Activated CD4-positive, alpha-beta T cell treated with anti-CD3 and anti-CD28 coated beads, Interleukin-2, amount 10 ng/mL, durations not matched to agents 24 days and 14 days (primary cell): Measurements from ENCODE around the gene LPGAT1. TPM values are rescaled to one million over a fixed set of nuclear protein-coding genes. Genes with fewer than 3 reads are reported as not detected.

Source experiments
- DNase-seq: peaks from one replicate; pipeline ENCODE4 v3.0.0; 2022
- H3K27ac Mint-ChIP-seq: one replicate; pipeline ENCODE4 v1.8.0; 2022; ENCODE audit warnings: mild to moderate bottlenecking, mixed read lengths
- H3K27me3 Mint-ChIP-seq: one replicate; pipeline ENCODE4 v1.8.0; 2022; ENCODE audit warnings: mixed read lengths
- H3K36me3 Mint-ChIP-seq: one replicate; pipeline ENCODE4 v1.8.0; 2022; ENCODE audit warnings: low read depth, mild to moderate bottlenecking, mixed read lengths
- H3K4me1 Mint-ChIP-seq: one replicate; pipeline ENCODE4 v1.8.0; 2021; ENCODE audit warnings: mixed read lengths
- H3K4me3 Mint-ChIP-seq: one replicate; pipeline ENCODE4 v1.8.0; 2022; ENCODE audit warnings: mild to moderate bottlenecking, moderate library complexity, mixed read lengths
- H3K9me3 Mint-ChIP-seq: one replicate; pipeline ENCODE4 v1.8.0; 2021; ENCODE audit warnings: mixed read lengths
- intact Hi-C: fragments of 100-400 bp; cut with micrococcal nuclease; formaldehyde crosslinking; loops from one replicate; pipeline ENCODE4 v1.15.1; 2023
- total RNA-seq: library from RNA; stranded (reverse); gene quantifications from 2 replicates; pipeline ENCODE4 v1.2.3, GENCODE V29; 2022

The LPGAT1 gene
- total RNA-seq, 1 donor from 2014 or later: 42.1 TPM

DNA sequence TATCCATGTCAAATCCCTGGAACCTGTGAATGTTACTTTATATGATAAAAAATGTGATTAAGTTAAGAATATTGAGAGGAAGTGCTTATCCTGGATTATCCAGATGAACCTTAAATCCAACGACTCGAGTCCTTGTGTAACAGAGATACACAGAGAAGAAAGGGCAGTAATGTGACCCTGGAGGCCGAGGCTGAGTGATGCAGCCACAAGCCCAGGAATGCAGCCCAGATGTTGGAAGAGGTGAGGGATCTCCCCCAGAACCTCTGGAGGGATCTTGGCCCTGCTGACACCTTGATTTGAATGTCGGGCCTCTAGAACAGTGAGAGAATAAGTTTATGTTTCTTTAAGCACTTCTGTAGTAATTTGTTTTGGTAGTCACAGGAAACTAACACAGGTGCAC lies 18.0 kb downstream of the LPGAT1 start:
- no peaks in the 10 kb centered on the region for H3K27me3 Mint-ChIP-seq
- peaks cover 28% of the 10 kb centered on the region for H3K36me3 Mint-ChIP-seq
- DNase-seq: no peak
- no peak overlapping the region for H3K27ac Mint-ChIP-seq
- peaks cover 1% of the 10 kb centered on the region for H3K4me1 Mint-ChIP-seq
- no peak overlapping the region for H3K4me3 Mint-ChIP-seq
- intact Hi-C loops: no loop called here
- no peaks in the 10 kb centered on the region for H3K9me3 Mint-ChIP-seq

DNA sequence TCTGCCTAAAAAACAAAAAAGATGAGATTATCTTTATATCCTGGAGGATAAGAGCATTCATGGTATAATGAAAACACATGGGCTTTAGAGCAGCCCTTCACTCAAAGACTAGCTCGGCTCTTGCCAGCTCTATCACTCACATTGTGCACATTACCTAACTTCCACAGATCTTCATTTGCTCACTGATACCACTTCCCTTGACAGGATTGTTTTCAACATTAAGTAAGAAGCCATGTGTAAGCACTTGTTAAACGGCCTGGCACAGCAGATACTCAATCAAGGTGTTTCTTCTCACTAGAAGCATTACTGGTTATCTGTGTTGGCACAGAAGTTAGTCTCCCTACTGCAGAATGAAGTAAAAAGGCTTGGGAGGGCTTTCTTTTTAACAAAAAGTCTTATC lies 18.7 kb downstream of the LPGAT1 start:
- Mint-ChIP-seq H3K36me3 (peaks cover 35% of the 10 kb centered on the region), H3K4me3 (no peak overlapping the region)
- intact Hi-C loops: no loop called here

DNA sequence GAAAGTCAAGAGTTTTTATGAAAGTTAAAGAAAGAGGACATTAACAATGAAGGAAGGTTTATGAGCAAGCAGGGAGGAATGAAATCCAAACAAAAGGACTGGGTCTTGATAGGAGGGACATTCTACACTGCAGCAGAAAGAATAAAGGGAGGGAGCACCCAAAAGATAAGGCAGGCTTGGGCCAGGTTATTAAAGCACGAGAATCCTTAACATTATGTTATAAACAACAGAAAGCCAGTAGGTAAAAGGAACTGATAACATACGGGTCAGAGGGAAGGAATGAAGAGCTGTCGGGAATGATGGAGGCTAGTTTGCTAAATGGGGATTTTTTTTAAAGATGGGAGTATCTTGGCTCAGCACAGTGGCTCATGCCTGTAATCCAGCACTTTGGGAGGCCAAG lies 19.4 kb downstream of the LPGAT1 start:
- no peak for DNase-seq
- no peak overlapping the region for H3K27ac Mint-ChIP-seq
- intact Hi-C loops: no loop called here
- no peaks in the 10 kb centered on the region for H3K27me3 Mint-ChIP-seq
- no peaks in the 10 kb centered on the region for H3K9me3 Mint-ChIP-seq
- peaks cover 40% of the 10 kb centered on the region for H3K36me3 Mint-ChIP-seq
- H3K4me1 Mint-ChIP-seq: peaks cover 1% of the 10 kb centered on the region
- no peak overlapping the region for H3K4me3 Mint-ChIP-seq

More for the DNA sequence above, 18.7 kb downstream of the LPGAT1 start:
- no peaks in the 10 kb centered on the region for H3K9me3 Mint-ChIP-seq
- H3K27ac Mint-ChIP-seq: no peak overlapping the region
- peaks cover 1% of the 10 kb centered on the region for H3K4me1 Mint-ChIP-seq
- DNase-seq: no peak
- H3K27me3 Mint-ChIP-seq: no peaks in the 10 kb centered on the region

DNA sequence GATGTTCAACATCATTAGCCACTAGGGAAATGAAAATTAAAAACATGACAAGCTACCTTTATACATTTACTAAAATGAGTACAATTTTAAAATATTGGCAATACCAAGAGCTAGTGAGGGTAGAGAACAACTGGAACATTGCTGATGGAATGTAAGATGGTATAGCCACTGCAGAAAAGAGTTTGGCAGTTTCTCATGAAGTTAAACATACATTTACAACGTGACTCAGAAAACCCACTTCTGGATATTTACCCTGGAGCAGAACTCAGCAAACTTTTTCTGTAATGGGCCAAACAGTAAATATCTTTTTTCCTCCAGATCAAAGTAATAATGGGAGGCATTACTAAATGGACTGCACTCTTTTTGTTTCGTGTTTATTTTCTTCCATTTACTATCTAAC lies 22.1 kb downstream of the LPGAT1 start:
- peaks cover 56% of the 10 kb centered on the region for H3K36me3 Mint-ChIP-seq
- no peaks in the 10 kb centered on the region for H3K9me3 Mint-ChIP-seq
- no peak for DNase-seq
- H3K4me3 Mint-ChIP-seq: no peak overlapping the region
- H3K27me3 Mint-ChIP-seq: no peaks in the 10 kb centered on the region
- H3K4me1 Mint-ChIP-seq: peaks cover 1% of the 10 kb centered on the region
- intact Hi-C loops: no loop called here
- no peak overlapping the region for H3K27ac Mint-ChIP-seq

DNA sequence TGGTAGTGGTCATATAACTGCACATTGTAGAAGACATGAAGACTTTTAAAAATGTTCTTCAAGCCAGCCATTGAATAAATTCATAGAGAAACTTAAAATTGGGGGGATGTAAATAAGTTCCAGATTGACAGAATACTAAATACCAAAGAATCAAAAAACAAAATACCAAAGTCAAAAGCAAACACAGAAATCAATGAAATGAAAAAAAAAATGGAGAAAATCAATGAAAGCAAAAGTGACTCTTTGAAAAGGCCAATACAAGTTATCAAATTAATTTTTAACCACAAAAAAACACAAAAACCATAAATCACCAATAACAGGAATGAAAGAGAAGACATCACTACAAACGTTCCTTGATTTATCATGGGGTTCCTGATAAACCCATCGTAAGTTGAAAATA lies 25.6 kb downstream of the LPGAT1 start:
- intact Hi-C loops: no loop called here
- H3K36me3 Mint-ChIP-seq: peaks cover 64% of the 10 kb centered on the region

DNA sequence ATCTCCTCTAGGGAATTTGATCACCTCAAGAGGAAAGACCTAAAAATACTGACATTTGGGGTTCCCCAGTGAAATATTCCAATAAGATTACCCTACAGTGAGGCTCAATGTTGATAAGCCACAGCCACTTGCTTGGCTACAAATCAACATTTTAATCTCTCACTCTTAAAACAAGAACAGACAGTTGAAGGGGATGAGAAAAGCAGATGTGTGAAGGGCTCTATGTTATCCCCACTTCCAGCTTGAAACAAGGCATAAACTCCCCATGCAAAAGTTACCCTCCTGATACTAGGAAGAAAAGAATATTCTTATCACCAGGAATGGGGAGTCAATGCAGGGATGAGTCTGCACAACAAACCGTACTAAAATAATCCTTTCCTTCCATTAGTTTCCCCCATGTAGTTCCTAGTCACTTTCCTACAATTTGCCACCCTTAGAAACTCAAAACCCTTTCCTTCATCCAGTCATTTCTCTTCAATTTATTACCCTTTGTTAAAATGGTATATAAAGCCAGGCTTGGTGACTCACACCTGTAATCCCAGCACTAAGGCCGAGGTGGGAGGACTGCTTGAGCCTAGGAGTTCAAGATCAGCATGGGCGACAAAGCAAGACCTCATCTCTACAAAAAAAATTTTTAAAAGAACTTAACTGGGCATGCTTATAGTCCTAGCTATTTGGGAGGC lies 29.5 kb downstream of the LPGAT1 start:
- intact Hi-C loops: no loop called here
- Mint-ChIP-seq H3K4me1 (no peaks in the 10 kb centered on the region), H3K9me3 (peaks cover 13% of the 10 kb centered on the region), H3K27ac (no peak overlapping the region), H3K36me3 (peaks cover 45% of the 10 kb centered on the region), H3K27me3 (no peaks in the 10 kb centered on the region), H3K4me3 (no peak overlapping the region)
- DNase-seq: no peak

More for the DNA sequence above, 25.6 kb downstream of the LPGAT1 start:
- Mint-ChIP-seq H3K27ac (no peak overlapping the region), H3K4me1 (no peaks in the 10 kb centered on the region), H3K4me3 (no peak overlapping the region), H3K9me3 (peaks cover 13% of the 10 kb centered on the region), H3K27me3 (no peaks in the 10 kb centered on the region)
- no peak for DNase-seq

DNA sequence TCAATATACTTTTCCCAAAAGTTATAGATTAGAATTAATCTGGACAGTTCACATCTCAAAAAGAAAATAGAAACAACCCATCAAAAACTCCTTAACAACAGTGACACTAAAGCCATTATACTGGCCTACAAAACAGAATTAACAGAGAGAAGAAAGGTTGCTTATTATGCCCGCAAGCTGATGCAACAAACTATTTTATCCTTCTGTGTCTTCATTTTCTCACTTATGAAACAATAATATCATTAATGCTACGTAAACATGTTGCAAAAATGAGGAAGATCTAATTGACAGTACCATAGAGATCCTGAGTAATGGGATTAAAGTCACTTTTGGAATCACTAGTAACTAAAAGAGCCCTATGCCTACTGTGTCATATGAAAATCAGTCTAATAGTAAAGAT lies 32.6 kb downstream of the LPGAT1 start:
- Mint-ChIP-seq H3K4me1 (no peaks in the 10 kb centered on the region), H3K9me3 (peaks cover 13% of the 10 kb centered on the region), H3K4me3 (no peak overlapping the region), H3K27me3 (no peaks in the 10 kb centered on the region), H3K27ac (no peak overlapping the region), H3K36me3 (peaks cover 38% of the 10 kb centered on the region)
- DNase-seq: no peak
- intact Hi-C loops: no loop called here

DNA sequence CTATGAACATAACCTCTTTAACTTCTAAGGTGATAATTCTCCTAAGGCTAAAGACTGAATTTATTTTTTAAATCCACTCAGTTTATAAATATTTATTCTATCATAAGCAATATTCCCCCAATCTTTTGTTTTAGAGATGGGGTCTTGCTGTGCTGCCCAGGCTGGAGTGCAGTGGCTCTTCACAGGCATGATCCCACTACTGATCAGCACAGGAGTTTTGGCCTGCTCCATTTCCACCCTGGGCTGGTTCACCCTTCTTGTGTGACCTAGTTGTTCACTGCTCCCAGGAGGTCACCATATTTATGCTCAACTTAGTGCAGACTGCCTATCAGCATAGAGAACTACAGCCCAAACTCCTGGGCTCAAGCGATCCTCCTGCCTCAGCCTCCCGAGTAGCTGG lies 38.6 kb downstream of the LPGAT1 start:
- H3K9me3 Mint-ChIP-seq: no peaks in the 10 kb centered on the region
- no peak overlapping the region for H3K27ac Mint-ChIP-seq
- H3K36me3 Mint-ChIP-seq: peaks cover 30% of the 10 kb centered on the region
- no peak for DNase-seq
- H3K4me3 Mint-ChIP-seq: no peak overlapping the region
- H3K4me1 Mint-ChIP-seq: no peaks in the 10 kb centered on the region
- H3K27me3 Mint-ChIP-seq: no peaks in the 10 kb centered on the region
- intact Hi-C loops: no loop called here

DNA sequence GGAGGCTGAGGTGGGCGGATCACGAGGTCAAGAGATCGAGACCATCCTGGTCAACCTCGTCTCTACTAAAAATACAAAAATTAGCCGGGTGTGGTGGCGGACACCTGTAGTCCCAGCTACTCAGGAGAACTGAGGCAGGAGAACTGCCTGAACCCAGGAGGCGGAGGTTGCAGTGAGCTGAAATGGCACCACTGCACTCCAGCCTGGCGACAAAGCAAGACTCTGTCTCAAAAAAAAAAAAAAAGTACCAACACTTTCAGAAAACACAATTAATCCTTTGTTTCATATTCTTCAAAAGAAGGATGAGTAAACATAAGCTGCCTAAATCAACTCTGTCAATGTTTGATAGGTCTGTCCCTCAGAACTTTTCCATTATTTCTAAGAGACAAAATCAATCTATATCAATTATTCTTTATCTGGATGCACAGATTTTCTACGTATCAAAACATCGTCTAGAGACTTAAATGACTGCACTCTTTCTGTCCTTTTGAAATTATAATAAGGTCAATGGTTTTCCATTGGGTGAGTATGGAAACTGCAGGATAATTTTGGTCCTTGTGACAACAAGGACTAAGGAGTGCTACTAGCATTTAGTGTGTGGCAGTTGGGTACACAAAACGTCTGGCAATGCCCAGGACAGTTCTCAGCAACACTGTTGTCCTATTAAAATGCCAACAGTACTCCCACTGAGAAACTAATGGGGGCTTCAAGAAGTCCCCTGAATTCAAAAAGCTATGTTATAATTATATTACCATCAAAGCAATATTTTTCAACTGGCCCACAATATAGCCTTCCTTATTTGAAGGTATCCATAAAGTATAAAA lies 40.7 kb downstream of the LPGAT1 start:
- Mint-ChIP-seq H3K27ac (no peak overlapping the region), H3K4me3 (no peak overlapping the region), H3K27me3 (no peaks in the 10 kb centered on the region), H3K4me1 (no peaks in the 10 kb centered on the region), H3K36me3 (peaks cover 28% of the 10 kb centered on the region), H3K9me3 (no peaks in the 10 kb centered on the region)
- intact Hi-C loops: no loop called here
- DNase-seq: no peak

DNA sequence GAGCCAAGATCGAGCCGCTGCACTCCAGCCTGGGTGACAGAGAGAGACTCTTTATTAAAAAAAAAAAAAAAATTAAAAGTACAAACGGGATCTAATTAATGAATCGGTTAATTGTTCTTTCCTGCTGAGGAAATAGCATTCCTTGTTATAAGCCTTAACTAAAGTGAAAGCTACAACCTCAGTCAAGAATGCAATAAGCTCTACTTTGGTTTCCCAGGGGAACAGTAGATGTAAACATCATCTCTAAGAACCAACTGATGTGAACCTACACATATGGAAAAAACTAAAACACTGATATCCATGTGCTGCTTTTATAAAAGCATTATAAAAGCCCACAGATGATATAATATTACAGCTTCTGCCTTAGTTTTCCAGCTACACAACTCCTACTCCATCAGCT lies 41.9 kb downstream of the LPGAT1 start:
- H3K9me3 Mint-ChIP-seq: no peaks in the 10 kb centered on the region
- no peak for DNase-seq
- peaks cover 3% of the 10 kb centered on the region for H3K4me1 Mint-ChIP-seq
- no peaks in the 10 kb centered on the region for H3K27me3 Mint-ChIP-seq
- peaks cover 28% of the 10 kb centered on the region for H3K36me3 Mint-ChIP-seq
- H3K27ac Mint-ChIP-seq: no peak overlapping the region
- no peak overlapping the region for H3K4me3 Mint-ChIP-seq
- intact Hi-C loops: no loop called here

DNA sequence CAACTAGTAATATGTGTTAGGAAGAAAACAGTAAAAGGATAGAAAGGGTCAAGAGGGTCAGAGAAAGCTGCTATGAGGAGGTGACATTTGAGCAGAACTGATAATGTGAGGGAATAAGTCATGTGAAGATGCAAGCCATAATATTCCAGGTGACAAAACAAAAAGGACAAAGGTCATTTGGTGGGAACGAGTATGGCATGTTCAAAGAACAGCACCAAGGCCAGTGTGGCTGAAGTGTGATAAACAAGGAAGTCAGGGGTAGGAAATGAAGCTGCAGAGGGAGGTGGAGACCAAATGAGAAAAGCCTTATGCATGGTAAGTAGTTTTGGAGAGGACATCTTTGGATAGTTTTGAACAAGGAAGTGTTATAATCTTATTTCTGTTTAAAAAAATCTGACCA lies 46.7 kb downstream of the LPGAT1 start:
- H3K4me1 Mint-ChIP-seq: peaks cover 4% of the 10 kb centered on the region
- DNase-seq: no peak
- no peak overlapping the region for H3K4me3 Mint-ChIP-seq
- H3K27me3 Mint-ChIP-seq: no peaks in the 10 kb centered on the region
- no peaks in the 10 kb centered on the region for H3K9me3 Mint-ChIP-seq
- H3K27ac Mint-ChIP-seq: no peak overlapping the region
- peaks cover 19% of the 10 kb centered on the region for H3K36me3 Mint-ChIP-seq
- intact Hi-C loops: no loop called here

DNA sequence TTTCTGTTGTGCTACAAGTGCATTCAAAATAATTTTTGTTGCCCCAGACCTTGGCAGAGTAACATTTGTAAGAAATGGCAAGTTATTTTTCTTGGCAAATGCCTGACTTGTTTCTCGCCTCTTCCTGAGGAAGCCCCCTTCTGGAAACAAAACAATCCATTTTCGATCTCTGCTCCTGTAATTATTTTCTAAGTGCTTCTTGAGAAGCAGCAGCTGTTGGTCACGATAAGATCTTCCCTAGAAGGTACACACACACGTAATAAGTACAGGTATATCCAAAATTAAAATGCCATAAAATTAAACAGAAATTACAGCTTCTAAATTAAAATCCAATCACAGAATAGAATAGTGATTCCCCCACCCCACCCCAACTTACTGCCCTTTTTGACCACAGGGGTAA lies 47.3 kb downstream of the LPGAT1 start:
- intact Hi-C loops: no loop called here
- H3K9me3 Mint-ChIP-seq: no peaks in the 10 kb centered on the region
- H3K36me3 Mint-ChIP-seq: peaks cover 21% of the 10 kb centered on the region
- DNase-seq: no peak
- H3K27ac Mint-ChIP-seq: no peak overlapping the region
- no peaks in the 10 kb centered on the region for H3K27me3 Mint-ChIP-seq
- no peak overlapping the region for H3K4me3 Mint-ChIP-seq
- peaks cover 4% of the 10 kb centered on the region for H3K4me1 Mint-ChIP-seq

DNA sequence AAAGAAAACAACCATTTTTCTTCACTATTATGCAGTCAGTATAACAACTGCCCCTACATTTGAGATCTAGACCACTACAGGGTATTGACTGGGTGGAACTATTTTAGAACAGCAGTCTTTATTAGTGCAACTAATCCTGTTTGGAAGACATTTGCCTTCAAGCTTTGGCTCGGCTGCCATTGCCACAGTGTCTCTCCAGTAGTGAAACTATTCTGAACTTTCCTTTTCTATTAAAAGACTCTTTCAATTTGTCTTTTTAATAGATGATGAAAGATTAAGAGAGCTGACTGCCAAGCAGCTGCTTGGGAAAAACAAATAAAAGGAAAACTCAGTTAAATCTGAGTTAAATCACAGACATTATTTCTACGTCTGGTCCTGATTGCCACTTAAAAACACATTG lies 49.3 kb downstream of the LPGAT1 start:
- peaks cover 4% of the 10 kb centered on the region for H3K4me1 Mint-ChIP-seq
- intact Hi-C loops: no loop called here
- H3K9me3 Mint-ChIP-seq: no peaks in the 10 kb centered on the region
- no peak overlapping the region for H3K4me3 Mint-ChIP-seq
- H3K36me3 Mint-ChIP-seq: peaks cover 32% of the 10 kb centered on the region
- H3K27me3 Mint-ChIP-seq: no peaks in the 10 kb centered on the region
- no peak for DNase-seq
- H3K27ac Mint-ChIP-seq: no peak overlapping the region

DNA sequence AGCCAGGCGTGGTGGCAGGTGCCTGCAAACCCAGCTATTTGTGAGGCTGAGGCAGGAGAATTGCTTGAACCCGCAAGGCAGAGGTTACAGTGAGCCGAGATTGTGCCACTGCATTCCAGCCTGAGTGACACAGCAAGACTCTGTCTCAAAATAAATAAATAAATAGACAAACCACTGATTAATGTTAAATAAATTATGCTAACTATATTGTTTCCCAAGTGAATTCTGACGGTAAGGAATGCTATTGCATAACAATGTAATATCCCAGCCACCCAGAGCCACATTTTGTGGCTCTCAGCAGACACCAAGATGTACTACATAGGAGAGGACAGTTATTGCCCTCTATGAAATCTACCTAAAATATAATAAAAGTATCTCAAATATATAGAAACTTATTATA lies 55.4 kb downstream of the LPGAT1 start:
- H3K4me1 Mint-ChIP-seq: no peaks in the 10 kb centered on the region
- peaks cover 16% of the 10 kb centered on the region for H3K36me3 Mint-ChIP-seq
- DNase-seq: no peak
- H3K9me3 Mint-ChIP-seq: no peaks in the 10 kb centered on the region
- H3K27ac Mint-ChIP-seq: no peak overlapping the region
- H3K27me3 Mint-ChIP-seq: no peaks in the 10 kb centered on the region
- H3K4me3 Mint-ChIP-seq: no peak overlapping the region
- intact Hi-C loops: no loop called here
